Trophoblast cell (in vitro differentiated cells and primary cell): ENCODE data around the gene DYSF.

ENCODE experiments used
- DNase-seq, 2 donors: peaks; one replicate each; pipeline ENCODE4 v3.0.0-alpha.2; 2016
- H2AFZ ChIP-seq: 2 replicates; pipeline ENCODE4 v1.6.1; 2013; ENCODE audit warnings: low read length, moderate library complexity, mild to moderate bottlenecking; ENCODE audit not compliant: insufficient read depth, poor library complexity
- H2AK5ac ChIP-seq: 2 replicates; pipeline ENCODE4 v1.6.1; 2013; ENCODE audit warnings: mild to moderate bottlenecking, low read length
- H2BK120ac ChIP-seq: 2 replicates; pipeline ENCODE4 v1.6.1; 2013; ENCODE audit warnings: low read length, mild to moderate bottlenecking, moderate library complexity; ENCODE audit not compliant: insufficient read depth, poor library complexity
- H2BK12ac ChIP-seq: 2 replicates; pipeline ENCODE4 v1.6.1; 2013; ENCODE audit warnings: mild to moderate bottlenecking, low read length, moderate library complexity
- H2BK5ac ChIP-seq: 2 replicates; pipeline ENCODE4 v1.6.1; 2013; ENCODE audit warnings: low read length, low read depth, moderate library complexity, mild to moderate bottlenecking; ENCODE audit not compliant: poor library complexity
- H3K14ac ChIP-seq: 2 replicates; pipeline ENCODE4 v1.6.1; 2013; ENCODE audit warnings: mild to moderate bottlenecking, low read length
- H3K18ac ChIP-seq: 2 replicates; pipeline ENCODE4 v1.6.1; 2013; ENCODE audit warnings: mild to moderate bottlenecking, low read length
- H3K23ac ChIP-seq: 2 replicates; pipeline ENCODE4 v1.6.1; 2013; ENCODE audit warnings: low read length
- H3K27ac ChIP-seq: 2 replicates; pipeline ENCODE4 v1.5.1; 2013; ENCODE audit warnings: low read depth, mild to moderate bottlenecking, inconsistent platforms, low read length, moderate library complexity
- H3K27me3 ChIP-seq: 2 replicates; pipeline ENCODE4 v1.6.1; 2013; ENCODE audit warnings: inconsistent platforms, mild to moderate bottlenecking, low read length, moderate library complexity; ENCODE audit not compliant: insufficient read depth
- H3K36me3 ChIP-seq, 2 experiments: 1 replicate in 1 of 2; 2 replicates in 1 of 2; pipeline ENCODE4 v1.6.1; 2013; ENCODE audit warnings: low read length in 2 of 2, mild to moderate bottlenecking in 2 of 2, moderate library complexity in 1 of 2; ENCODE audit not compliant: insufficient read depth in 2 of 2, control insufficient read depth in 1 of 2
- H3K4ac ChIP-seq: 2 replicates; pipeline ENCODE4 v1.6.1; 2013; ENCODE audit warnings: low read depth, mild to moderate bottlenecking, low read length, moderate library complexity
- H3K4me1 ChIP-seq, 2 experiments: 1 replicate in 1 of 2; 2 replicates in 1 of 2; pipeline ENCODE4 v1.6.1; 2013; ENCODE audit warnings: low read length in 2 of 2, mild to moderate bottlenecking in 2 of 2, moderate library complexity in 1 of 2; ENCODE audit not compliant: insufficient read depth in 2 of 2, control insufficient read depth in 1 of 2
- H3K4me2 ChIP-seq: 2 replicates; pipeline ENCODE4 v1.6.1; 2013; ENCODE audit warnings: inconsistent platforms, mild to moderate bottlenecking, low read length, moderate library complexity
- H3K4me3 ChIP-seq: 2 replicates; pipeline ENCODE4 v1.5.1; 2013; ENCODE audit warnings: mild to moderate bottlenecking, low read depth, low read length, inconsistent platforms
- H3K79me1 ChIP-seq: one replicate; pipeline ENCODE4 v1.6.1; 2013; ENCODE audit warnings: low read length
- H3K79me2 ChIP-seq: 2 replicates; pipeline ENCODE4 v1.6.1; 2013; ENCODE audit warnings: low read length, mild to moderate bottlenecking; ENCODE audit not compliant: control insufficient read depth, insufficient read depth, poor library complexity
- H3K9ac ChIP-seq: 2 replicates; pipeline ENCODE4 v1.6.1; 2013; ENCODE audit warnings: mild to moderate bottlenecking, low read length
- H3K9me3 ChIP-seq: 2 replicates; pipeline ENCODE4 v1.6.1; 2013; ENCODE audit warnings: low read depth, mild to moderate bottlenecking, control low read depth, inconsistent platforms, low read length; ENCODE audit not compliant: insufficient read depth
- H4K12ac ChIP-seq: 2 replicates; pipeline ENCODE4 v1.6.1; 2013; ENCODE audit warnings: low read depth, mild to moderate bottlenecking, low read length, moderate library complexity
- H4K8ac ChIP-seq: 2 replicates; pipeline ENCODE4 v1.6.1; 2013; ENCODE audit warnings: low read depth, mild to moderate bottlenecking, low read length, moderate library complexity
- H4K91ac ChIP-seq: one replicate; pipeline ENCODE4 v1.6.1; 2013; ENCODE audit warnings: low read depth, mild to moderate bottlenecking, low read length, moderate library complexity
- WGBS: extraction: QIAGEN DNeasy Blood & Tissue Kit; methylation state at CpG from one replicate; pipeline ENCODE4 v1.1.7; 2013; ENCODE audit warnings: missing lambda C conversion rate; ENCODE audit not compliant: insufficient read length, insufficient coverage; ENCODE audit errors: extremely low coverage; 5-methylcytosine and 5-hydroxymethylcytosine counted together

Gene DYSF

GRCh38 chr2:71629273-71629672, 175.9 kb downstream of the DYSF start:
- no peak overlapping the region for H4K8ac ChIP-seq
- H3K4me2 ChIP-seq: no peak overlapping the region
- no peak overlapping the region for H3K18ac ChIP-seq
- H3K79me1 ChIP-seq: no peaks in the 10 kb centered on the region
- H3K27me3 ChIP-seq: no peaks in the 10 kb centered on the region
- no peak overlapping the region for H3K23ac ChIP-seq
- no peak overlapping the region for H2BK5ac ChIP-seq
- H3K4me1 ChIP-seq: no peaks in the 10 kb centered on the region
- H2AFZ ChIP-seq: no peak overlapping the region
- DNase-seq: no peak
- H2BK12ac ChIP-seq: no peak overlapping the region
- no peaks in the 10 kb centered on the region for H3K79me2 ChIP-seq
- no peaks in the 10 kb centered on the region for H3K36me3 ChIP-seq
- no peak overlapping the region for H3K9ac ChIP-seq
- no peak overlapping the region for H3K27ac ChIP-seq
- H4K12ac ChIP-seq: no peak overlapping the region
- H2AK5ac ChIP-seq: no peak overlapping the region
- H3K4ac ChIP-seq: no peak overlapping the region
- no peak overlapping the region for H2BK120ac ChIP-seq
- no peak overlapping the region for H3K4me3 ChIP-seq
- no peak overlapping the region for H3K14ac ChIP-seq
- H4K91ac ChIP-seq: no peak overlapping the region
- H3K9me3 ChIP-seq: no peaks in the 10 kb centered on the region

- Histone ChIP-seq H4K12ac (no peak overlapping the region), H4K8ac (no peak overlapping the region), H3K27me3 (no peaks in the 10 kb centered on the region), H3K79me2 (no peaks in the 10 kb centered on the region), H2AFZ (no peak overlapping the region), H2BK12ac (no peak overlapping the region), H3K79me1 (no peaks in the 10 kb centered on the region), H2BK120ac (no peak overlapping the region), H4K91ac (no peak overlapping the region), H3K27ac (no peak overlapping the region), H3K23ac (no peak overlapping the region), H2AK5ac (no peak overlapping the region), H3K4ac (no peak overlapping the region), H3K9ac (no peak overlapping the region), H3K4me2 (no peak overlapping the region), H3K4me3 (no peak overlapping the region), H3K36me3 (no peaks in the 10 kb centered on the region), H3K14ac (no peak overlapping the region), H3K9me3 (no peaks in the 10 kb centered on the region), H3K18ac (no peak overlapping the region), H2BK5ac (no peak overlapping the region), H3K4me1 (no peaks in the 10 kb centered on the region)
- no CpG with 5 or more reads among the region's 2 CpGs for WGBS
- DNase-seq: no peak
Measured at GRCh38 chr2:71629771-71630453, 176.6 kb downstream of the DYSF start.

- Histone ChIP-seq H3K27ac (no peak overlapping the region), H3K23ac (no peak overlapping the region), H3K14ac (no peak overlapping the region), H3K79me2 (no peaks in the 10 kb centered on the region), H3K4me3 (no peak overlapping the region), H3K36me3 (no peaks in the 10 kb centered on the region), H3K18ac (no peak overlapping the region), H3K9ac (no peak overlapping the region), H2AK5ac (no peak overlapping the region), H3K4me2 (no peak overlapping the region), H2AFZ (no peak overlapping the region), H3K4ac (no peak overlapping the region), H3K79me1 (no peaks in the 10 kb centered on the region), H4K8ac (no peak overlapping the region), H3K27me3 (no peaks in the 10 kb centered on the region), H4K12ac (no peak overlapping the region), H4K91ac (no peak overlapping the region), H2BK120ac (no peak overlapping the region), H3K4me1 (no peaks in the 10 kb centered on the region), H3K9me3 (no peaks in the 10 kb centered on the region), H2BK5ac (no peak overlapping the region), H2BK12ac (no peak overlapping the region)
- DNase-seq: no peak
- no CpG with 5 or more reads among the region's 2 CpGs for WGBS
Measured at GRCh38 chr2:71630454-71631328, 177.3 kb downstream of the DYSF start.

GRCh38 chr2:71631411-71631931, 178.1 kb downstream of the DYSF start:
- no CpG with 5 or more reads among the region's 14 CpGs for WGBS
- Histone ChIP-seq H3K27ac (no peak overlapping the region), H3K9ac (no peak overlapping the region), H3K4ac (no peak overlapping the region), H4K12ac (no peak overlapping the region), H3K79me1 (no peaks in the 10 kb centered on the region), H4K91ac (no peak overlapping the region), H3K27me3 (no peaks in the 10 kb centered on the region), H3K4me1 (no peaks in the 10 kb centered on the region), H3K4me2 (no peak overlapping the region), H2BK5ac (no peak overlapping the region), H4K8ac (no peak overlapping the region), H3K4me3 (no peak overlapping the region), H3K9me3 (no peaks in the 10 kb centered on the region), H3K18ac (no peak overlapping the region), H2BK12ac (no peak overlapping the region), H2AK5ac (no peak overlapping the region), H2BK120ac (no peak overlapping the region), H2AFZ (no peak overlapping the region), H3K14ac (no peak overlapping the region), H3K79me2 (no peaks in the 10 kb centered on the region), H3K23ac (no peak overlapping the region), H3K36me3 (no peaks in the 10 kb centered on the region)
- DNase-seq: no peak
